Measurements from ENCODE around the gene RPL3. TPM values are rescaled to one million over a fixed set of nuclear protein-coding genes. Genes with fewer than 3 reads are reported as not detected.
"Not testable (repeated sequence)": the region's sequence is repeated elsewhere in the genome, so short reads cannot be mapped to it uniquely, and the experiment has no call there.

RPL3 gene
- total and polyA plus RNA-seq, 2 donors (not counting 1 experiment from before 2014, with no cell fraction given), result 2,627 to 2,862 TPM

GRCh38 chr22:39336411-39336810 lies 17.0 kb upstream of the RPL3 start:
- TF ChIP-seq EZH2 (IDR thresholded peaks at IDR 0.05; ENCODE audit: low read length, missing control alignments) (no peak), CTCF (conservative IDR thresholded peaks at IDR 0.05 in 1 of 2, IDR thresholded peaks at IDR 0.05 in 1 of 2; ENCODE audit: low read depth in 1 of 2, low read length in 2 of 2) (no peak)
- H3K27me3 ChIP-seq (ENCODE audit: control insufficient read depth, insufficient read depth, low read length), result no peaks in the 10 kb centered on the region
- H3K79me2 ChIP-seq (ENCODE audit: control insufficient read depth, insufficient read depth, low read length), result no peaks in the 10 kb centered on the region
- no peak overlapping the region for H3K27ac ChIP-seq (ENCODE audit: insufficient read depth, low read length)
- H3K9ac ChIP-seq (ENCODE audit: insufficient read depth, low read length), result no peak overlapping the region
- no peak for DNase-seq (ENCODE audit: low read depth in 2 of 2)
- no peaks in the 10 kb centered on the region for H4K20me1 ChIP-seq (ENCODE audit: control insufficient read depth, extremely low read depth, insufficient read depth, low read length)
- H3K9me3 ChIP-seq (ENCODE audit: control insufficient read depth, insufficient read depth, low read depth, low read length), result no peaks in the 10 kb centered on the region
- no peak overlapping the region for H3K4me2 ChIP-seq (ENCODE audit: extremely low read depth, insufficient read depth, low read length)
- no peak overlapping the region for H3K4me3 ChIP-seq (replicated peaks in 1 of 4; ENCODE audit: control extremely low read depth in 1 of 4, insufficient read depth in 1 of 4, low read depth in 3 of 4, low read length in 4 of 4)
- H2AFZ ChIP-seq (ENCODE audit: low read length), result no peak overlapping the region
- H3K36me3 ChIP-seq (ENCODE audit: control insufficient read depth, insufficient read depth, low read length), result no peaks in the 10 kb centered on the region
- no peaks in the 10 kb centered on the region for H3K4me1 ChIP-seq (ENCODE audit: control insufficient read depth, extremely low read depth, insufficient read depth, low read length)

- H3K4me3 ChIP-seq (replicated peaks in 1 of 4; ENCODE audit: control extremely low read depth in 1 of 4, insufficient read depth in 1 of 4, low read depth in 3 of 4, low read length in 4 of 4), result no peak overlapping the region
- DNase-seq (ENCODE audit: low read depth in 2 of 2), result peak in 1 of 2 donors; percentile 19
- H4K20me1 ChIP-seq (ENCODE audit: control insufficient read depth, extremely low read depth, insufficient read depth, low read length), result no peaks in the 10 kb centered on the region
- H3K27ac ChIP-seq (ENCODE audit: insufficient read depth, low read length), result no peak overlapping the region
- peak overlapping the region; percentile 68 for H2AFZ ChIP-seq (ENCODE audit: low read length)
- H3K4me1 ChIP-seq (ENCODE audit: control insufficient read depth, extremely low read depth, insufficient read depth, low read length), result no peaks in the 10 kb centered on the region
- H3K9ac ChIP-seq (ENCODE audit: insufficient read depth, low read length), result no peak overlapping the region
- H3K27me3 ChIP-seq (ENCODE audit: control insufficient read depth, insufficient read depth, low read length), result no peaks in the 10 kb centered on the region
- no peaks in the 10 kb centered on the region for H3K36me3 ChIP-seq (ENCODE audit: control insufficient read depth, insufficient read depth, low read length)
- no peaks in the 10 kb centered on the region for H3K9me3 ChIP-seq (ENCODE audit: control insufficient read depth, insufficient read depth, low read depth, low read length)
- H3K4me2 ChIP-seq (ENCODE audit: extremely low read depth, insufficient read depth, low read length), result no peak overlapping the region
- TF ChIP-seq CTCF (conservative IDR thresholded peaks at IDR 0.05 in 1 of 2, IDR thresholded peaks at IDR 0.05 in 1 of 2; ENCODE audit: low read depth in 1 of 2, low read length in 2 of 2) (no peak), EZH2 (IDR thresholded peaks at IDR 0.05; ENCODE audit: low read length, missing control alignments) (no peak)
- no peaks in the 10 kb centered on the region for H3K79me2 ChIP-seq (ENCODE audit: control insufficient read depth, insufficient read depth, low read length)
These were observed 13.1 kb upstream of the RPL3 start for GRCh38 chr22:39332441-39333064.

GRCh38 chr22:39330553-39330952 lies 11.1 kb upstream of the RPL3 start:
- not testable (repeated sequence) for H3K4me3 ChIP-seq (replicated peaks in 1 of 4; ENCODE audit: control extremely low read depth in 1 of 4, insufficient read depth in 1 of 4, low read depth in 3 of 4, low read length in 4 of 4); H3K9ac ChIP-seq (ENCODE audit: insufficient read depth, low read length); H3K79me2 ChIP-seq (ENCODE audit: control insufficient read depth, insufficient read depth, low read length); H3K9me3 ChIP-seq (ENCODE audit: control insufficient read depth, insufficient read depth, low read depth, low read length); H3K27ac ChIP-seq (ENCODE audit: insufficient read depth, low read length); H3K36me3 ChIP-seq (ENCODE audit: control insufficient read depth, insufficient read depth, low read length); H4K20me1 ChIP-seq (ENCODE audit: control insufficient read depth, extremely low read depth, insufficient read depth, low read length); H2AFZ ChIP-seq (ENCODE audit: low read length); H3K27me3 ChIP-seq (ENCODE audit: control insufficient read depth, insufficient read depth, low read length); H3K4me1 ChIP-seq (ENCODE audit: control insufficient read depth, extremely low read depth, insufficient read depth, low read length); H3K4me2 ChIP-seq (ENCODE audit: extremely low read depth, insufficient read depth, low read length)
- peak in 1 of 2 donors; percentile 48 for DNase-seq (ENCODE audit: low read depth in 2 of 2)

Data from fibroblast of lung (primary cell).